NK-92 (cell line): Measurements from ENCODE around the gene PACS1.

Experiments
- DNase-seq: peaks from one replicate; lab custom pipeline; 2025; ENCODE audit not compliant: unreplicated experiment; lab: John Stamatoyannopoulos, UW

The PACS1 gene

GRCh38 chr11:66181632-66182315 is 111.7 kb downstream of the PACS1 start:
- DNase-seq, result no peak

- DNase-seq, result no peak
Measured at GRCh38 chr11:66183494-66184048, 113.5 kb downstream of the PACS1 start.

DNA sequence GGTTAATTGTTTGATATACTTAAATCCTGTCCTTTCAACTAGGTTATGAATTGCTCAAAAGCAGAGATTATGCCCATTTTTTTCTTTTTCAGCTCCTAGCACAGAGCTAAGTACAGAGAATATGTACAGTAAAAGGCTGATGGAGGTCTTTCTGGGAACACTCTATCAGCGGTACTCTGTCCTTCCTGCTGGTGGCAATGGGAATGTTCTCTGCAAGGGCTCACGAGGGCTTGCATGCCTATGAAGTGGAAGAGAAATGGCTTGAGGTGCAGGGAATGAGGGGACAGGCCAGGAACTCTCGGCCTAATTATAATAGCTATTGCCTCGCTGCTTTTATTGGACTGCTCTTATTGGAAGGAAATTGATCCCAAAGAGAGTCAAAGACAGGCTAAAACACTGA is 114.7 kb downstream of the PACS1 start:
- DNase-seq, result no peak

- DNase-seq, result no peak
Measured at GRCh38 chr11:66186470-66186869, 116.4 kb downstream of the PACS1 start.

GRCh38 chr11:66187453-66187852 is 117.4 kb downstream of the PACS1 start:
- no peak for DNase-seq

- no peak for DNase-seq
Measured at GRCh38 chr11:66188580-66188979, 118.5 kb downstream of the PACS1 start.

DNA sequence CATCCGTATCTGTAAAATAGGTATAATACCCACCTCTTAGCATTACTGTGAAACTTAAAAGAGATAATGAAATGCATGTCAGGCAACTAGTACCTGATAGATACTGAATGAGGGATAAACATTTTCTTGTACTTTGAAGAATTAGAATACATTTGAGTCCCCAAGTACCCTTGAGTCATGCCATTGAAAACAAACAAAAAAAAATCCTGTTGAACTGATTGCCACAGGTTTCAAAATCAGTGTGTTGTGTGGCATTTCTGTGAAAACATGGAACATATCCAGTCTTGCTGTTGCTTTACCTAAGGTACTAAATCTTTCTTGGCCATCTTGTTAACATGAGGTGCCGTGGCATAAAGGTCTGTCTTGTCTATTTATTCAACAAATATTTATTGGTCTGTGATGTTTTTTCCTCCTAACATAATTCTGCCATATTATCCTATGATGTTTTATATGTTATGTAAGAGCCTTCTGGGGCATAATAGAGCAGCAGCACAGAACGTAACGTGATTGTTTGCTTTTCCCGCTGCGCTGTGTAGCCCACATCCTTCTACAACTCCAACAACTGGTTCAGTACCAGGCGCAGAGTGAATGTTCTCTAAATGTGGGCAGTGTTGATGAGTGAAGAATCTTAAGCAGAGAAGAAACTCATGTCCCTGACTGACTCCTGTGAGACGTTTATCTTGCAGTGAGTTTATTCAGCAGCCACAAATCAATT is 119.1 kb downstream of the PACS1 start:
- no peak for DNase-seq

DNA sequence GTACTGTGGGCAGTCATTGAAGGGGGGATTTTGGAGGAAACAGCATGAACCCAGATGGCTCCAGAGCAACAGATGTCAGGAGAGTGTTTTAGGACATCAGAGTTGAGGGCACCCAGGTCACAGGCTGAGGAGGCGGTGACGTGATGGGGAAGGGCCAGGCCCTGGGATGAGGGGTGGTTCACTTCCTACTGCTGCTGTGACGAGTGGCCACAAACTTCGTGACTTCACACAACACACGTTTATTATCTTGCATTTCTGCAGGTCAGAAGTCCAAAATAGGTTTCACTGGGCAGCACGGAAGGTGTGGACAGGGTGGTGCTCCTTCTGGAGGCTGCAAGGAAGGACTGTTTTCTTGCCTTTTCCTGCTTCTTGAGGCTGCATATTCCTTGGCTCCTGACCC is 120.7 kb downstream of the PACS1 start:
- no peak for DNase-seq

- DNase-seq, result no peak
Measured at GRCh38 chr11:66192181-66192863, 122.2 kb downstream of the PACS1 start.

- no peak for DNase-seq
Measured at GRCh38 chr11:66194391-66194790, 124.3 kb downstream of the PACS1 start.

DNA sequence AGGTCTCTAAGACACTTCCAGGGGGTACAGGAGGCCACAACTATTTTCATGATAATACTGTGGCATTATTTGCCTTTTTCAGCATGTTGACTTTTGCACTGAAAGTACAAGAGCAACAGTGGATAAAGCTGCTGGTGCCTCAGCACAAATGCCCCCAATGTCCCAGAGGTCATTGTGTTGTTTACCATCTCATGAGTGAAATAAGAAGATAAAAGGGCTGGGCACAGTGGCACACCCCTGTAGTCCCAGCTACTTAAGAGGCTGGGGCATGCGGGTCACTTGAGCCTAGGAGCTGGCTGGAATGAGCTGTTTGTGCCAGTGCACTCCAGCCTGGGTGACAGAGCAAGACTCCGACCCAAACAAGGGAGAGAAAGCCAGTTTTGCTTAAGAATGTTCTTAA is 125.8 kb downstream of the PACS1 start:
- DNase-seq, result no peak

- DNase-seq, result no peak
Measured at GRCh38 chr11:66203847-66204246, 133.8 kb downstream of the PACS1 start.

DNA sequence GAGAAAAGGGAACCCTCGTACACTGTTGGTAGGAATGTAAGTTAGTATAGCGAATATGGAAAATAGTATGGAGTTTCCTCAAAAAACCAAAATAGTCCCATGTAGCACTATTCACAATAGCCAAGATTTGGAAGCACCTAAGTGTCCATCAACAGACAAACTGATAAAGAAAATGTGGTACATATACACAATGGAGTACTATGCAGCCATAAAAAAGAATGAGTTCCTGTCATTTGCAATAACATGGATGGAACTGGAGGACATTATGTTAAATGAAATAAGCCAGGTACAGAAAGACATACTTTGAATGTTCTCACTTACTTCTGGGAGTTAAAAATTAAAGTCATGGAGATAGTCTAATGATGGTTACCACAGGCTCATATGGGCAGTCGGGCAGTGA is 134.3 kb downstream of the PACS1 start:
- no peak for DNase-seq

DNA sequence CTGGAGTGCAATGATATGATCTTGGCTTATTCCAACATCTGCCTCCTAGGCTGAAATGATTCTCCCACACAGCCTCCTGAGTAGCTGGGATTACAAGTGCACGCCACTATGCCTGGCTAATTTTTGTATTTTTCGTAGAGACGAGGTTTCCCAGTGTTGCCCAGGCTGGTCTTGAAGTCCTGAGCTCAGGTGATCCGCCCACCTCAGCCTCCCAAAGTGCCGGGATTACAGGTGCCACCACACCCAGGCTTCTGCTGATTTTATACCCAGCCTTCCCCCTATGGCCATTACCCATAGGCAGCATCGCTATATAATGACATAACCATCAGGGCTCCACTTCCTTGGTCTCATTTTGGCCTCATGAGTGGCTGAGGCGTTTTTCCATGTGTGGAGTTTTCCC is 137.7 kb downstream of the PACS1 start:
- DNase-seq, result no peak

- DNase-seq, result no peak
Measured at GRCh38 chr11:66211100-66211499, 141.0 kb downstream of the PACS1 start.

DNA sequence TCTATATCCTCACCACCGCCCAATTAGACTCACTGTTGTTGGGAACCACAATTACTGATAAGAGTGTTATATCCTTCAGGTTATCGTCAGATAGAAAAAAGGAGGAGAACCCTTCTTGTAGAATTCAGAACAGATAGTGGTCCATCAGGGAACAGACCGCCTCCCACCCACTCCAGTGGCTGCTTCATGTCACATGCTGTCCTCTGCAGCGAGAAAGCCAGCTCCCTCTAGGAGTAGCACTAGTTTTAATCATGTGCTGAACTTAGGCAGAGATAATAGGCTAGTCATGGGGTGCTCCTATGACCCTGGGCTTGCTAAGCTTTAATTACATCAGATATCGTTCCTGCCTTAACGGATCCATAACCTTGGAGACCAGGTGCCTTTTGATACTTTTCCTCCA is 146.8 kb downstream of the PACS1 start:
- DNase-seq, result no peak

- DNase-seq, result no peak
Measured at GRCh38 chr11:66218036-66218435, 148.0 kb downstream of the PACS1 start.

DNA sequence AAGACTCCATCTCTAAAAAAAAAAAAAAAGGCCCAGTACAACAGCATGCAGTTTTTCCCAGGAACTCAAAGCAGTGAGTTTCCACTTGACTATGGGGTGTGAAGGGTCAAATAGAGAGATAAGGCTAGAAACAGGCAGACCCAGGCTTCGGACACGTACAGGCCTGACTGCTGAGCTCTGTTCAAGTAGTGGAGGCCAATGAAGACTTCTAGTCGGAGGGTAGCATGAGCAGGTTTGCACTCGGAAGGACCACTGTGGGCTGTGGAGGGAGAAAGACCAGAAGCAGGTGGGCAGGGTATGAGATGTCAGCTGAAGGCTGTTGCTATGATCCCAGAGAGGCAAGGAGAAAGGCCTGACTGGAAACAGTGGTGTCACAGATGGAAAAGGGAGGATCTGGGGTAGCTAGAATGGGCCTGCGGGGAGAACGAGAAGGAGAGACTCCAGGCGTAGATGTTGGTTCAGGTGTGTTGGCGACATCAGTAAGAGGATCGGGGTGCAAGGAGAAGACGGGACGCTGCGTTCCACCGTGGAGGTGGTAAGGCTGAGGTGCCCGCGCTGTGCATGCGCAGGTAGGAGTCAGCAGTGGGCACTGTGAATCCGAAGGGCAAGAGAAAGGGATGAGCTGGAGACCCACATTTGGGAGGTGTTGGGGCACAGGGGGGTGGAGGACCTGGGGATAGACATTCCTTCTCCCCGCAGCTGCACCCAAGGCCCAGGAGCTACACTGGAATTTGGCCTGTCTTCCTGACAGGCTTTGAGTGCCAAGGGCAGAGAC is 149.0 kb downstream of the PACS1 start:
- no peak for DNase-seq

- no peak for DNase-seq
Measured at GRCh38 chr11:66219846-66220565, 149.9 kb downstream of the PACS1 start.

GRCh38 chr11:66220566-66220935 is 150.5 kb downstream of the PACS1 start:
- no peak for DNase-seq

GRCh38 chr11:66221012-66221411 is 150.9 kb downstream of the PACS1 start:
- DNase-seq, result no peak
